ENCODE measurements around the gene PRDM16.

- no peak for TF ChIP-seq POLR2A (IDR thresholded peaks at IDR 0.05)
- no peak for TF ChIP-seq CTCF (IDR thresholded peaks at IDR 0.05)
Measured at GRCh38 chr1:3327936-3328590, 259.1 kb downstream of the PRDM16 start.

All from testis (tissue), 2 donors.